Skeletal muscle tissue (tissue), 4 donors: ENCODE measurements around the gene SH3TC1. TPM values are rescaled to one million over a fixed set of nuclear protein-coding genes. Genes with fewer than 3 reads are reported as not detected.

Experiments used
- H3K27ac ChIP-seq: one replicate; pipeline ENCODE4 v1.7.0; 2013; ENCODE audit warnings: mild to moderate bottlenecking, low read depth, low read length, inconsistent platforms
- H3K27me3 ChIP-seq, 3 donors: one replicate each; pipeline ENCODE4 v1.7.0; 2013; ENCODE audit warnings: low read length in 3 of 3; ENCODE audit not compliant: control insufficient read depth in 3 of 3, insufficient read depth in 3 of 3
- H3K36me3 ChIP-seq, 3 donors: one replicate each; pipeline ENCODE4 v1.7.0; 2013; ENCODE audit warnings: low read length in 3 of 3; ENCODE audit not compliant: control insufficient read depth in 3 of 3, insufficient read depth in 3 of 3
- H3K4me1 ChIP-seq, 3 donors: one replicate each; pipeline ENCODE4 v1.7.0; 2013; ENCODE audit warnings: low read length in 3 of 3, mild to moderate bottlenecking in 3 of 3; ENCODE audit not compliant: control insufficient read depth in 3 of 3, insufficient read depth in 3 of 3
- H3K4me3 ChIP-seq, 3 donors: one replicate each; pipeline ENCODE4 v1.7.0; 2013; ENCODE audit warnings: low read length in 3 of 3
- H3K9ac ChIP-seq, 3 donors: one replicate each; pipeline ENCODE4 v1.7.0; 2013; ENCODE audit warnings: low read length in 3 of 3, mild to moderate bottlenecking in 3 of 3, moderate library complexity in 2 of 3, low read depth in 1 of 3
- H3K9me3 ChIP-seq, 3 donors: one replicate each; pipeline ENCODE4 v1.7.0; 2013; ENCODE audit warnings: low read length in 3 of 3; ENCODE audit not compliant: control insufficient read depth in 3 of 3
- total RNA-seq: library from RNA; depleted of rRNA; stranded (reverse); fragments of >200 nt; gene quantifications from one replicate; pipeline ENCODE4 v1.2.3, GENCODE V29; 2014
- donor health status: Osteomylitis.

Gene SH3TC1
- total RNA-seq, 1 donor from 2014 or later, result 13.0 TPM

DNA sequence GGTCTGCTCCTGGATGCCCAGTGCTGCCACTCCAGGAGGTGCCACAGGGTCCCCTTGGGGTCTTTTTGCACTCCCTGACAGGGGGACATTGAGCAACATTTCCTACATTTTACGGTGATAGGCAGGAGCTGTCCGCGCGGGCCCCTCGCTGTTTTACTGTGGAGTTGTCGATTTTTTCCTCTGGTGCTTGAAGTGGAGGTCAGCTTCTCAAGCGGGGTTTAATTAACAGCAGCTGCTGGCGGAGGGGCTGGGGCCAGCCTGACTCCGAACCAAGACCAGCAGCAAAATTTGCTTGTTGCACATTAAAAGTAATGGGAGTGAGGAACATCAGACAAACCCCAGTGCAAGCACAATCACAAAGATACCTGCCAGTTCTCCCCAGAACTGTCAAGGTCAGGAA lies 13.2 kb upstream of the SH3TC1 start:
- Histone ChIP-seq H3K27me3 (no peaks in the 10 kb centered on the region), H3K4me3 (no peak overlapping the region), H3K9ac (no peak overlapping the region), H3K9me3 (no peaks in the 10 kb centered on the region), H3K4me1 (peaks cover 37 to 58% (median 50%) of the 10 kb centered on the region in 3 donors), H3K36me3 (no peaks in the 10 kb centered on the region), H3K27ac (no peak overlapping the region)

DNA sequence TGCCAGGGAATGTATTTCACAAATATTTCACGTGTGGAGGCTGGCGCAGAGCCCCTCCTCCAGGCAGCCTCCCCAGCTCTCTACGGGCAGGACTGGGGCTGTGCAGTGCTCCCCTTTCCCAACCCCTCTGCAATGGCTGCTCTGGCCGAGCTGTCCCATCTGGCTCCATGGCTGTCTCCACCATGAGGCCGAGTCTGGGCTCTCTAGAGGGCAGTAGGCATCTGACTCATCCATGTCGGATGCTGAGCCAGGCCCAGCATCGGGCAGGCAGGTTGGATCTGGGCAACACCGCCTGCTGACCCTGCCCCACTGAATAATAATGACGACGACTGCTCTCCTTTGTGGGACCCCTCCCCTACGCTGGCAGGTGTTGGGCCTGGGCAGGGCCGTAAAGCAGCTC lies 11.0 kb upstream of the SH3TC1 start:
- Histone ChIP-seq H3K9ac (peak overlapping the region in 1 of 3 donors; percentile 71), H3K27me3 (no peaks in the 10 kb centered on the region), H3K36me3 (no peaks in the 10 kb centered on the region), H3K9me3 (no peaks in the 10 kb centered on the region), H3K4me3 (no peak overlapping the region), H3K27ac (peak overlapping the region; percentile 61), H3K4me1 (peaks cover 42 to 54% (median 44%) of the 10 kb centered on the region in 3 donors)

DNA sequence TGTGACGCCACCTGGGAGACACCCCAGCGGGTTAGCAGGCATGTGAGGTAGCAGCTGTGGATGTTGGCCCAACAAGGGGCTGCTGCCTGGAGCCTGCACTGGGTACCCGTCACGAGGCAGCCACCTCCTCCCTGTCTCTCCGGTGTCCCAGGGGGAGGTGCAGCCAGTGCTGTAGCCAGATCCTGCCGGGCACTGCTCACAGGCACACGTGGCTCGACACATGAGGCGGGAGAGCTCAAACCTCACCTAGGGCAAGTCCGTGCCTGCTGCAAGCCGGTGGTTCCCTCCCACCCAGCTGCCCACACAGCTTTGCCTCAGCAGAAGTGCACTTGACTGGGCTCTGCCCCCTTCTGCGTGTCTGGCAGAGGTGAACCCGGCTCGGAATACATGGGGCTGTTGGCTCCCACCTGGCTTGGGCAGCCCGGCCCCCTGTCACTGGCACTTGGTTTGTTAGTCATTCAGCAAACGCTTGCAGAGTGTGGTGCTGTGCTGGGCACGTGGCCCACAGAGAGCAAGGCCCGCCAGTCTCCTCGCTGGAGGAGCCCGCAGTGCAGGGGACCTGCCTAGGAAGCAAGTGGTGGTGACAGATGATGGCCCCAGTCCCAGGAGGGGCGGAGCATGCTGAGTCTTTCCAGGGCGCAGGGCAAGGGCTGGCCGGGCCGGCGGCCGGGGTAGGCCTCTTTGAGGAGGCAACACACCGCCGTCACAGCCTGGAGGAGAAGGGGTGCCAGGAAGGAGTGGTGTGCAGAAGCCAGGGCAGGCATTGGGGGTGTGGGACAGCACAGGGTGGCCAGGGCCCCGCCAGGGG lies 10.1 kb upstream of the SH3TC1 start:
- no peaks in the 10 kb centered on the region for H3K36me3 ChIP-seq
- no peaks in the 10 kb centered on the region for H3K27me3 ChIP-seq
- H3K4me1 ChIP-seq, result peaks cover 39 to 49% (median 44%) of the 10 kb centered on the region in 3 donors
- H3K27ac ChIP-seq, result peak overlapping the region; percentile 61
- no peaks in the 10 kb centered on the region for H3K9me3 ChIP-seq
- H3K4me3 ChIP-seq, result peak overlapping the region in 2 of 3 donors; percentile 8 to 45
- peak overlapping the region; percentile 45 to 71 (median 51) for H3K9ac ChIP-seq

DNA sequence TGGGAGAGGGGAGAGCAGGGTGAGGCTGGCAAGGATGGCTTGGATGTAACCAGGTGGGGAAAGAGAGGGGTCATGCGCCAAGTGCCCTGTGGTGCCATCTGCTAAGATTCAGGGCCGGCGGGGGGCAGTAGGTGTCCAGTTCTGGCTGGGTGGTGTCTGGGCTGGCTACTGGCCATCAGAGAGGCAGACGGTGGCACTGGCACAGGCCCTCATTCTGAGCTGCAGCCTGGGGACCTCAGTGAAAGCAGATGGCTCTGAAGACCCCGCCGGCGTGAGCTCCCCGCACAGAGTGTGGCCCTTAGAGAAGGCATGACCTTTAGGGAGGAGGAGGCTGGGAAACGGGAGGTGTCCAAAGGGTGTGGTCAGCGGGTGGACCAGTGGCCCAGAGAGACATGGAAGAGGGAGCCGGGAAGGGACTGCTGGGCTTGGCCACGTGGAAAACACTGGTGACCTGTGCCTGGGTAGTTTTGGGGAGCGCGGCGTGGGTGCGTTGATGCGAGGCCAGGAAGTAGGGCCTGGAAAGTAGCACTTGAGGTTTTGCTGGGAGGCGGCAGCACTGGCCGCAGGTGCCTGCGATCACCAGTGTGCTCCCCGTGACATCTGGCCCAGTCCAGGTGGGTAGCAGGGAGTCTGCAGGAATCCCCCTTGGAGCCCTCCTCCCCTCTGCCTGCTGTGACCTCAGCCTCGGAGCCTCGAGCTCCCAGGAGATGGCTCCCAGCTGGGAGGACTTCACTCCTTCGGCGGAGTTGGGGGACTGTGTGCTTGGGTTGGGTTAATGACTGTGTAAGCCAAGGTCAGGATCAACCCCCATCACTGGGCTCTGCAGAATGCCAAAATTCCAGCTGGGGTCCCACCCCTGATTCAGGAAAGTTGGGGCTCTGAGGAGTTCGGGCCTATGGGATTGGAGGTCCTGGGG lies 9.3 kb upstream of the SH3TC1 start:
- Histone ChIP-seq H3K4me1 (peaks cover 39 to 49% (median 44%) of the 10 kb centered on the region in 3 donors), H3K9ac (peak overlapping the region in 2 of 3 donors; percentile 45 to 71), H3K27me3 (no peaks in the 10 kb centered on the region), H3K9me3 (no peaks in the 10 kb centered on the region), H3K36me3 (no peaks in the 10 kb centered on the region), H3K4me3 (no peak overlapping the region), H3K27ac (peak overlapping the region; percentile 61)

DNA sequence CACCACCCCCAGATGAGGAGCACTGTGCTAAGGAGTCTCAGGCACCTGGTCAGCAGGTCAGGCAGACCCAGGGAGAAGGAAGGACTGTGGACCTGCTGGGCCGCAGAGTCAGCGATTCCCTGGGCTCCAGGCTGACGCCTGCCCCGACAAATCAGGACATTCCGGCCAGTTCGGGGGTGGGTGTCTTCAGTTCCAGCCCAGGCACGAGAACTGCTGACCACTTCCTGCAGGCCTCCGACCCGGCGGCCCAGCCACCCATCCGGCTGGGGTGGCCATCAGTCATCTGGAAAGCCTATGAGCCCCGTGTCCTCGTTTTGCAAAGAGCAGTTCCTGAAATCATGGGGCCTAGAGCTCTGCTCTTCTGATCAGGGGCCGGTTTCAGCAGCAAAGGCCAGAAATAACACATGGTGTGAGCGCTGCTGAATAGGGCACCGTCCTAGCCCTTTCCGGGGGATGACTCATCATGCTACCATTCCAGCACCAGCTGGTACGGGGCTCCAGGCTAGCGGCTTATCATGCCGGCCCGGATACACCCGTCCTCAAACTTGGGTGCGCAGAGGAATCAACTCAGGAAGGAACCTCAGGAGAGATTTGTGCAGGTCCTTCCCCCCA lies 7.8 kb upstream of the SH3TC1 start:
- peak overlapping the region in 2 of 3 donors; percentile 20 to 72 for H3K9ac ChIP-seq
- peaks cover 44 to 49% (median 47%) of the 10 kb centered on the region in 3 donors for H3K4me1 ChIP-seq
- H3K27me3 ChIP-seq, result no peaks in the 10 kb centered on the region
- H3K27ac ChIP-seq, result peak overlapping the region; percentile 61
- no peaks in the 10 kb centered on the region for H3K9me3 ChIP-seq
- H3K4me3 ChIP-seq, result peak overlapping the region in 1 of 3 donors; percentile 13
- H3K36me3 ChIP-seq, result no peaks in the 10 kb centered on the region

DNA sequence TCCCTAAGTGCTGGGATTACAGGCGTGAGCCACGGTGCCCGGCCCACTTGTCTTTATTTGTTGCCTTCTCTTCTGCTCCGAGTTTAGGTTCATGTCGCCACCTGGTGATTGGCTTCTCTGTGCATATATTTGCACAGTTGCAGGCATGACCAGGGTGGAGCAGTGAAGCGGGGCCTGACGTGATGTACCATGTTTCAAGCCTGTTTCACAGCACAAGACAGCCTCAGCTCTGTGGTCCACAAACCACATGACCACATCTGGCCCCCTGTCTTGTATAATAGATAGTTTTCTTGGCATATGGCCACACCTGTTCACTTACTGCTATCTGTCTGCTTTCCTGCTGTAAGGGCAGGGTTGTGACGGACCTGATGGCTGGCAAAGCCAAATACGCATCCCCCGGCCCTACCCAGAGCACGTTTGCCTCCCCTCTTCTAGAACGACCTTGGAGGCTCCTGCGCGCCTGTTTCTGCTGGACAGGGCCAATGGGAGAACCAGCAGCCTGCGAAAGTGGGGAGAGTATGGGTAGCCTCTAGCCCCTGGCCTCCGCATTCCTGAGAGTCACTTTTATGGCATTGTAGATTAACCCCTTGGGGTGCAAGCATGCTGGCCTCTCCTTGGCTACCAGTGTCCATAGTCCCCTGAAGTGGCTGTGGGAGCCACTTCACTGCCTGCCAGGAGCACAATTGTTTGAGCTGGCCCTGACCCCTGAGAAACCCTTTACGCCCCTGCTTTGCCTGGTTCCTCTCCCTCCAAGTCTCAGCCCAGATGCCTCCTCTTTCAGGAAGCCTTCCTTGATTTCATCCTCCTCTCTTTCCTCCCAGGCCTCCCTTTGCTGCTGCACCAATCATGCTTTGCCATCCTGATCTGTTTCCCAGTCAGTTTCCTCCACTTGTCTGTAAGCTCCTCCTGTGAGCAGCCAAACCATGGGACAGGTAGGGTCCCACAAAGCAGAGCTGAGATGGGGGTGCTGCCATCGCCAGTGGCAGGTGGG lies 6.0 kb upstream of the SH3TC1 start:
- H3K27ac ChIP-seq, result no peak overlapping the region
- no peaks in the 10 kb centered on the region for H3K36me3 ChIP-seq
- no peaks in the 10 kb centered on the region for H3K9me3 ChIP-seq
- H3K9ac ChIP-seq, result no peak overlapping the region
- H3K4me3 ChIP-seq, result no peak overlapping the region
- no peaks in the 10 kb centered on the region for H3K27me3 ChIP-seq
- H3K4me1 ChIP-seq, result peaks cover 47 to 58% (median 51%) of the 10 kb centered on the region in 3 donors

DNA sequence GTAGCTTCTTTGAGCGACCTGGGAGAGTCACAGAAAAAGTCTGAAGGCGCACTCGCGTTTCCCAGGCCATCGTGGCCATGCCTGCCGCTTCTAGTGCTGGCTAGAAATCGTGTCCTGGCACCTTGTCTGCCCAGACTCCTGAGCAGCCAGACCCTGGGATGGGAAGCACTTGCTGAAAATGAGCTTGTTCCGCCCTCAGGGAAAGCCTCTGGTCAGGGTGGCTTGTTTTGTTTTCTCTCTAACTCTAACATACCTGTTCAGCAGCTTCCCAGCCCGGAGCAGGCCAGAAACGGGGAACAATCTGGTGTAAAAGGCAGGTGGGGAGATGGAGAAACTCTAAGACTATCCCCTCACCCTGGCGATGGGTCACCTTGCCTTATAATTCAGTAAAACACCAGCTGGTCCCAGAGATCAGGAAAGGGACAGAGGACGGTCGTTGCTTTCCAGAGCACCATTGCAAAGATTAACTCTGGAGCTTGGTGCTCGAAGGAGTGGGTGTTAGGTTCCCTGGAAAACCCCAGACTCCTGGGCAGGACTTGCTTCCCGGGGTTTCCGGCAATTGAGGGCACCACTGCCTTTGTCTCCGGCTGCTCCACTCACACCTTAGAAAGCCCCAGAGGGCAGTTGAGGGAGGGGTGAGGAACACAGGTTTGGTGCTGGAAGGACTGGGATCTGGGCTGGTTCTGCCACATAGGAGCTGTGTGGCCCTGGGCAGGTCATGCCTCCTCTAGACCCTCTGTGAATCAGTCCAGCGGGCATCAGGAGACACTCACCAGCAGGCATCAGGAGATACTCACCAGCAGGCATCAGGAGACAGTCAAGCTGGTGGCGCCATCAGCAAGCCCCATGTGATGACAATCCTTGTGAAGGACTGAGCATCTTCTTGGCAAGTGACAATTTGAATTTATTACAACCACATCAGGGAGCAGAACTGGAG lies 4.5 kb upstream of the SH3TC1 start:
- H3K4me1 ChIP-seq, result peaks cover 46 to 57% (median 51%) of the 10 kb centered on the region in 3 donors
- H3K9me3 ChIP-seq, result no peaks in the 10 kb centered on the region
- H3K36me3 ChIP-seq, result no peaks in the 10 kb centered on the region
- no peak overlapping the region for H3K27ac ChIP-seq
- H3K4me3 ChIP-seq, result no peak overlapping the region
- H3K9ac ChIP-seq, result no peak overlapping the region
- no peaks in the 10 kb centered on the region for H3K27me3 ChIP-seq

DNA sequence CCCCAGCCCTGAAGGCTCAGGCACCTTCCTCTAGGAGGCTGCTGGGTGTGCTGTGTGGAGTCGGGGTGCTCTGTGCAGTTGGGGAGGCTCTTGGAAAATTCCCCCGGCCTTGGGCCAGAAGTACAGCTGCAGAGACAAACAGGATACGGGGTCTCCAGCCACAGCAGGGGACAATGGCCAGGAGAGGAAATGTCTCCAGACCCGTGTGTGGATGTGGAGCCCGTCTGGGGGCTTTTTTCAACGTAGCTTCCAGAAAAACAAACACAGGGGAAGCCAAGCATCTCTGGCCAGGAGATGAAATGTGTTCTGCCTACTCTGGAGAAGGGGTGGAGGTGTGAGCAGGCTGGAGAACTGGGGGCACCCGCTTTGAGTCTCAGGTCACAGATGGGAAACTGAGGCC lies 3.7 kb upstream of the SH3TC1 start:
- no peaks in the 10 kb centered on the region for H3K27me3 ChIP-seq
- no peak overlapping the region for H3K9ac ChIP-seq
- H3K4me3 ChIP-seq, result no peak overlapping the region
- H3K9me3 ChIP-seq, result no peaks in the 10 kb centered on the region
- H3K4me1 ChIP-seq, result peaks cover 48 to 57% (median 51%) of the 10 kb centered on the region in 3 donors
- no peak overlapping the region for H3K27ac ChIP-seq
- H3K36me3 ChIP-seq, result no peaks in the 10 kb centered on the region
